Natural killer cell (primary cell): Measurements from ENCODE around the gene MX2. TPM values are rescaled to one million over a fixed set of nuclear protein-coding genes. Genes with fewer than 3 reads are reported as not detected.

ENCODE experiments used
- ATAC-seq, 3 donors: fragments of 150-1000 bp in 2 of 3; fragments of 200-7000 bp in 1 of 3; cut with Tn5 transposase; 1 replicate in 1 of 3; 2 replicates in 2 of 3; pipeline ENCODE4 v1.10.0; 2021; ENCODE audit warnings: mild to moderate bottlenecking in 2 of 3, moderate library complexity in 2 of 3
- DNase-seq, 2 donors: peaks; one replicate each; pipeline versions ENCODE4 v3.0.0 to v3.0.0-alpha.2; 2013 to 2021; ENCODE audit warnings: mixed read lengths in 1 of 2
- H3K27ac ChIP-seq: one replicate; pipeline ENCODE4 v1.5.1; 2013; ENCODE audit warnings: mild to moderate bottlenecking, low read length
- H3K27me3 ChIP-seq: one replicate; pipeline ENCODE4 v1.6.1; 2013; ENCODE audit warnings: low read length; ENCODE audit not compliant: control insufficient read depth, insufficient read depth
- H3K36me3 ChIP-seq: one replicate; pipeline ENCODE4 v1.6.1; 2013; ENCODE audit warnings: low read length; ENCODE audit not compliant: control insufficient read depth, insufficient read depth
- H3K4me1 ChIP-seq: one replicate; pipeline ENCODE4 v1.6.1; 2013; ENCODE audit warnings: low read length; ENCODE audit not compliant: control insufficient read depth, insufficient read depth
- H3K4me3 ChIP-seq: one replicate; pipeline ENCODE4 v1.5.1; 2013; ENCODE audit warnings: low read length
- H3K9me3 ChIP-seq: one replicate; pipeline ENCODE4 v1.6.1; 2013; ENCODE audit warnings: low read length; ENCODE audit not compliant: control insufficient read depth, insufficient read depth
- H3K27ac Mint-ChIP-seq, 2 donors: one replicate each; pipeline ENCODE4 v1.8.0; 2022; ENCODE audit warnings: mild to moderate bottlenecking in 2 of 2, mixed read lengths in 2 of 2, moderate library complexity in 1 of 2
- H3K27me3 Mint-ChIP-seq, 2 donors: one replicate each; pipeline ENCODE4 v1.8.0; 2022; ENCODE audit warnings: low read depth in 2 of 2, mixed read lengths in 2 of 2
- H3K36me3 Mint-ChIP-seq: one replicate; pipeline ENCODE4 v1.8.0; 2022; ENCODE audit warnings: mixed read lengths
- H3K4me1 Mint-ChIP-seq, 2 donors: one replicate each; pipeline ENCODE4 v1.8.0; 2022; ENCODE audit warnings: mixed read lengths in 2 of 2
- H3K4me3 Mint-ChIP-seq: one replicate; pipeline ENCODE4 v1.8.0; 2022; ENCODE audit warnings: mild to moderate bottlenecking, moderate library complexity, mixed read lengths
- H3K9me3 Mint-ChIP-seq, 2 donors: one replicate each; pipeline ENCODE4 v1.8.0; 2022; ENCODE audit warnings: mixed read lengths in 2 of 2
- WGBS: methylation state at CpG from one replicate; pipeline ENCODE4 v1.1.7; 2013; ENCODE audit warnings: missing lambda C conversion rate; ENCODE audit not compliant: insufficient coverage; 5-methylcytosine and 5-hydroxymethylcytosine counted together
- intact Hi-C: fragments of 100-400 bp; cut with micrococcal nuclease; formaldehyde crosslinking; loops from one replicate; pipeline ENCODE4 v1.14.2; 2022
- total RNA-seq, 4 donors: library from RNA; stranded (reverse); fragments of 120-200 nt in 1 of 4; gene quantifications; one replicate each; pipeline versions ENCODE4 v1.2.3 to v1.2.4, GENCODE V29; 2013 to 2022
- TF ChIP-seq, protein P1 (sequence below): fragments of 200-600 bp; IDR thresholded peaks from one replicate; pipeline ENCODE4 v1.8.0; 2022; ENCODE audit warnings: antibody characterized with exemption

MX2 gene
- total RNA-seq, 3 donors from 2014 or later (not counting 1 experiment from before 2014, with no cell fraction given) = 37.9 to 73.9 (median 42.6) TPM

DNA sequence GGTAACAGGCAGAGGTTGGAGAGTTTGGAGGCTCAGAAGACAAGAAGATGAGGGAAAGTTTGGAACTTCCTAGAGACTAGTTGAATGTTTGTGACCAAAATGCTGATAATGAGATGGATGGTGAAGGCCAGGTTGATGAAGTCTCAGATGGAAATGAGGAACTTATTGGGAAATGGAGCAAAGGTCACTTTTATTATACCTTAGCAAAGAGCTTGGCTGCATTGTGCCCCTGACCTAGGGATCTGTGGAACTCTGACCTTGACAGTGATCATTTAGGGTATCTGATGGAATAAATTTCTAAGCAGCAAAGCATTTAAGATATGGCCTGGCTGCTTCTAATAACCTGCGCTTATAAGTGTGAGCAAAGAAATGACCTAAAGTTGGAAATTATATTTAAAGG lies 28.1 kb upstream of the MX2 start:
- TF ChIP-seq, protein P1, sequence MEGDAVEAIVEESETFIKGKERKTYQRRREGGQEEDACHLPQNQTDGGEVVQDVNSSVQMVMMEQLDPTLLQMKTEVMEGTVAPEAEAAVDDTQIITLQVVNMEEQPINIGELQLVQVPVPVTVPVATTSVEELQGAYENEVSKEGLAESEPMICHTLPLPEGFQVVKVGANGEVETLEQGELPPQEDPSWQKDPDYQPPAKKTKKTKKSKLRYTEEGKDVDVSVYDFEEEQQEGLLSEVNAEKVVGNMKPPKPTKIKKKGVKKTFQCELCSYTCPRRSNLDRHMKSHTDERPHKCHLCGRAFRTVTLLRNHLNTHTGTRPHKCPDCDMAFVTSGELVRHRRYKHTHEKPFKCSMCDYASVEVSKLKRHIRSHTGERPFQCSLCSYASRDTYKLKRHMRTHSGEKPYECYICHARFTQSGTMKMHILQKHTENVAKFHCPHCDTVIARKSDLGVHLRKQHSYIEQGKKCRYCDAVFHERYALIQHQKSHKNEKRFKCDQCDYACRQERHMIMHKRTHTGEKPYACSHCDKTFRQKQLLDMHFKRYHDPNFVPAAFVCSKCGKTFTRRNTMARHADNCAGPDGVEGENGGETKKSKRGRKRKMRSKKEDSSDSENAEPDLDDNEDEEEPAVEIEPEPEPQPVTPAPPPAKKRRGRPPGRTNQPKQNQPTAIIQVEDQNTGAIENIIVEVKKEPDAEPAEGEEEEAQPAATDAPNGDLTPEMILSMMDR = no peak
- Mint-ChIP-seq H3K9me3 (no peaks in the 10 kb centered on the region), H3K27me3 (peaks cover 15 to 28% of the 10 kb centered on the region in 2 donors), H3K4me3 (no peak overlapping the region), H3K36me3 (peaks cover 8% of the 10 kb centered on the region), H3K4me1 (no peaks in the 10 kb centered on the region), H3K27ac (no peak overlapping the region)
- ATAC-seq (no peak), DNase-seq (no peak)
- H3K4me1 ChIP-seq = no peaks in the 10 kb centered on the region
- H3K36me3 ChIP-seq = no peaks in the 10 kb centered on the region
- 96% methylated on average over 1 of the region's 1 CpG for WGBS
- intact Hi-C loops = no loop called here
- H3K4me3 ChIP-seq = no peak overlapping the region
- H3K27me3 ChIP-seq = no peaks in the 10 kb centered on the region
- peaks cover 8% of the 10 kb centered on the region for H3K9me3 ChIP-seq
- no peak overlapping the region for H3K27ac ChIP-seq

- ATAC-seq (peak in 1 of 3 donors; percentile 54), DNase-seq (no peak)
- WGBS = 98% methylated on average over 3 of the region's 3 CpGs
- TF ChIP-seq, protein P1 = no peak
- no peak overlapping the region for H3K27ac Mint-ChIP-seq
- no peaks in the 10 kb centered on the region for H3K4me1 Mint-ChIP-seq
- peaks cover 18 to 35% of the 10 kb centered on the region in 2 donors for H3K27me3 Mint-ChIP-seq
- peaks cover 13% of the 10 kb centered on the region for H3K36me3 Mint-ChIP-seq
- Histone ChIP-seq H3K27me3 (no peaks in the 10 kb centered on the region), H3K9me3 (peaks cover 8% of the 10 kb centered on the region), H3K36me3 (no peaks in the 10 kb centered on the region), H3K4me3 (no peak overlapping the region), H3K4me1 (no peaks in the 10 kb centered on the region), H3K27ac (no peak overlapping the region)
- peaks cover 0 to 3% of the 10 kb centered on the region in 2 donors for H3K9me3 Mint-ChIP-seq
- H3K4me3 Mint-ChIP-seq = no peak overlapping the region
- intact Hi-C loops = no loop called here
Observed at GRCh38 chr21:41337515-41337914, 24.3 kb upstream of the MX2 start.

- Mint-ChIP-seq H3K4me1 (no peaks in the 10 kb centered on the region), H3K36me3 (peaks cover 11% of the 10 kb centered on the region), H3K4me3 (no peak overlapping the region), H3K27ac (no peak overlapping the region), H3K9me3 (peaks cover 0 to 3% of the 10 kb centered on the region in 2 donors), H3K27me3 (peaks cover 15 to 34% of the 10 kb centered on the region in 2 donors)
- DNase-seq (no peak), ATAC-seq (no peak)
- Histone ChIP-seq H3K27ac (no peak overlapping the region), H3K36me3 (no peaks in the 10 kb centered on the region), H3K9me3 (peaks cover 8% of the 10 kb centered on the region), H3K4me3 (no peak overlapping the region), H3K4me1 (no peaks in the 10 kb centered on the region), H3K27me3 (no peaks in the 10 kb centered on the region)
- WGBS = 92% methylated on average over 8 of the region's 8 CpGs
- TF ChIP-seq, protein P1 = no peak
- intact Hi-C loops = no loop called here
Observed at GRCh38 chr21:41338455-41338854, 23.4 kb upstream of the MX2 start.

DNA sequence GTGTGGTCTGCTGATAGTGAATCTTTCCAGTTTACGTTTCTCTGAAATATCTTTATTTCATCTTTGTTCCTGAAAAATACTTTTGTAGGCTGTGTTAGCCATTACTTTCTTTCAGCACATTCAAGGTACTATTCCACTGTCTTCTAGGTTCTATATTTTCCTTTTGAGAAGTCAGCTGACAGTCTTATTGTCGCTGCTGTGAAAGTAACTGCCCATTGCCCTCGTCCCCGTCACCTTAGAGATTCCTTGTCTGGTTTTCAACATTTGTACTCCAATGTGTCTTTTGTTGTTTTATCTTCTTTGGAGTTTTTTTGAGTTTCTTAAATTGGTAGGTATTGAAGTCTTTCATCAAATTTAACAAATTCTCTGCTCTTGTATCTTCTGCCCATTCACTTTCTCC lies 19.8 kb upstream of the MX2 start:
- WGBS = 90% methylated on average over 3 of the region's 4 CpGs
- H3K27me3 Mint-ChIP-seq = peaks cover 30 to 42% of the 10 kb centered on the region in 2 donors
- no peaks in the 10 kb centered on the region for H3K4me1 ChIP-seq
- H3K4me1 Mint-ChIP-seq = no peaks in the 10 kb centered on the region
- TF ChIP-seq, protein P1 = no peak
- H3K9me3 Mint-ChIP-seq = peaks cover 0 to 3% of the 10 kb centered on the region in 2 donors
- no peak for DNase-seq
- H3K9me3 ChIP-seq = no peaks in the 10 kb centered on the region
- intact Hi-C loops = no loop called here
- H3K27ac Mint-ChIP-seq = no peak overlapping the region
- no peak overlapping the region for H3K4me3 ChIP-seq
- H3K27ac ChIP-seq = no peak overlapping the region
- ATAC-seq = no peak
- no peaks in the 10 kb centered on the region for H3K36me3 ChIP-seq
- H3K4me3 Mint-ChIP-seq = no peak overlapping the region
- H3K36me3 Mint-ChIP-seq = peaks cover 6% of the 10 kb centered on the region
- H3K27me3 ChIP-seq = no peaks in the 10 kb centered on the region
